ENCODE measurements around the gene BTBD16.

- TF ChIP-seq POLR2A (IDR thresholded peaks at IDR 0.05; ENCODE audit: low read depth, low read length) (no peak), POLR2AphosphoS5 (IDR thresholded peaks at IDR 0.05; ENCODE audit: low read depth, low read length) (no peak), TAF1 (IDR thresholded peaks at IDR 0.05; ENCODE audit: borderline replicate concordance, low read depth, low read length) (no peak)
Measured at GRCh38 chr10:122245897-122246296, 25.2 kb upstream of the BTBD16 start.

All from GM12892 (cell line).